GM21360 (cell line): ENCODE measurements around the gene FRYL.

Experiments used
- ATAC-seq: cut with Tn5 transposase; IDR thresholded peaks from one replicate; pipeline ENCODE4 v1.9.1; 2021; ENCODE audit warnings: mild to moderate bottlenecking, moderate library complexity; ENCODE audit not compliant: unreplicated experiment

The FRYL gene

GRCh38 chr4:48634688-48635308 lies 145.3 kb downstream of the FRYL start:
- ATAC-seq: no peak

- no peak for ATAC-seq
These were observed 146.4 kb downstream of the FRYL start for GRCh38 chr4:48633657-48634056.

GRCh38 chr4:48629458-48629857 lies 150.6 kb downstream of the FRYL start:
- ATAC-seq: no peak

GRCh38 chr4:48623182-48623780 lies 156.8 kb downstream of the FRYL start:
- ATAC-seq: no peak

- ATAC-seq: no peak
These were observed 159.2 kb downstream of the FRYL start for GRCh38 chr4:48620831-48621230.

GRCh38 chr4:48620093-48620492 lies 160.0 kb downstream of the FRYL start:
- ATAC-seq: no peak

GRCh38 chr4:48604527-48604926 lies 175.6 kb downstream of the FRYL start:
- ATAC-seq: no peak

GRCh38 chr4:48604041-48604440 lies 176.0 kb downstream of the FRYL start:
- no peak for ATAC-seq

- no peak for ATAC-seq
These were observed 176.6 kb downstream of the FRYL start for GRCh38 chr4:48603366-48604003.

GRCh38 chr4:48602763-48603162 lies 177.3 kb downstream of the FRYL start:
- no peak for ATAC-seq

GRCh38 chr4:48602222-48602621 lies 177.9 kb downstream of the FRYL start:
- ATAC-seq: no peak

GRCh38 chr4:48596336-48596735 lies 183.7 kb downstream of the FRYL start:
- ATAC-seq: no peak

- ATAC-seq: no peak
These were observed 185.9 kb downstream of the FRYL start for GRCh38 chr4:48594180-48594579.

- no peak for ATAC-seq
These were observed 188.7 kb downstream of the FRYL start for GRCh38 chr4:48591372-48591771.

GRCh38 chr4:48590884-48591283 lies 189.2 kb downstream of the FRYL start:
- no peak for ATAC-seq

- no peak for ATAC-seq
These were observed 191.0 kb downstream of the FRYL start for GRCh38 chr4:48589098-48589445.

GRCh38 chr4:48588230-48589097 lies 191.6 kb downstream of the FRYL start:
- ATAC-seq: no peak

GRCh38 chr4:48585401-48585800 lies 194.7 kb downstream of the FRYL start:
- no peak for ATAC-seq

- ATAC-seq: peak; percentile 75
These were observed 201.7 kb downstream of the FRYL start for GRCh38 chr4:48578132-48578968.

GRCh38 chr4:48575964-48576363 lies 204.1 kb downstream of the FRYL start:
- no peak for ATAC-seq

- ATAC-seq: no peak
These were observed 208.6 kb downstream of the FRYL start for GRCh38 chr4:48571471-48571870.
